SU-DHL-6 (cell line): ENCODE results near the gene ECT2.

Experiments used
- H2AFZ ChIP-seq: fragments of 200-600 bp; sonication (generic); 2 replicates; pipeline ENCODE4 v1.6.1; 2014; ENCODE audit warnings: low read depth, mild to moderate bottlenecking, moderate library complexity, mixed read lengths, antibody characterized with exemption, low read length; ENCODE audit not compliant: severe bottlenecking
- H3F3A ChIP-seq: fragments of 200-600 bp; shearing (Covaris generic); 2 replicates; pipeline ENCODE4 v1.6.0; 2016; ENCODE audit warnings: antibody characterized with exemption, mild to moderate bottlenecking; ENCODE audit not compliant: insufficient read depth
- H3K27ac ChIP-seq: fragments of 200-600 bp; sonication (generic); 2 replicates; pipeline ENCODE4 v1.5.1; 2016; ENCODE audit warnings: low read depth, mild to moderate bottlenecking, low read length, moderate library complexity, mixed read lengths
- H3K27me3 ChIP-seq: fragments of 200-600 bp; sonication (generic), shearing (Covaris generic); 2 replicates; pipeline ENCODE4 v1.6.0; 2014; ENCODE audit warnings: mild to moderate bottlenecking, low read length
- H3K36me3 ChIP-seq: fragments of 200-600 bp; sonication (generic); 2 replicates; pipeline ENCODE4 v1.6.1; 2014; ENCODE audit warnings: mild to moderate bottlenecking, low read length, mixed read lengths
- H3K4me2 ChIP-seq: fragments of 300-600, 200-600 bp; shearing (Covaris generic), sonication (generic); 2 replicates; pipeline ENCODE4 v1.6.0; 2014; ENCODE audit warnings: low read length, low read depth, mild to moderate bottlenecking; ENCODE audit not compliant: poor library complexity, severe bottlenecking
- H3K4me3 ChIP-seq: fragments of 200-600 bp; sonication (generic); 2 replicates; pipeline ENCODE4 v1.5.1; 2014; ENCODE audit warnings: antibody characterized with exemption, low read length, mild to moderate bottlenecking, mixed read lengths; ENCODE audit not compliant: insufficient read depth, poor library complexity, severe bottlenecking
- H3K79me2 ChIP-seq: fragments of 200-600 bp; sonication (generic); 2 replicates; pipeline ENCODE4 v1.6.1; 2014; ENCODE audit warnings: mild to moderate bottlenecking, low read length, moderate library complexity; ENCODE audit not compliant: insufficient read depth
- H3K9ac ChIP-seq: fragments of 200-600 bp; sonication (generic); 2 replicates; pipeline ENCODE4 v1.7.0; 2014; ENCODE audit warnings: mild to moderate bottlenecking, low read length
- H3K9me2 ChIP-seq: fragments of 200-600 bp; sonication (generic); replicated peaks from 2 replicates; pipeline ENCODE4 v1.6.1; 2014; ENCODE audit warnings: low read length; ENCODE audit not compliant: insufficient read depth
- H3K9me3 ChIP-seq: fragments of 200-600 bp; sonication (generic); 2 replicates; pipeline ENCODE4 v1.6.1; 2014; ENCODE audit warnings: low read length, mixed read lengths; ENCODE audit not compliant: insufficient read depth
- H4K20me1 ChIP-seq: fragments of 200-600 bp; sonication (generic); 2 replicates; pipeline ENCODE4 v1.6.1; 2014; ENCODE audit warnings: low read depth, mild to moderate bottlenecking, antibody characterized with exemption, low read length, moderate library complexity, mixed read lengths
- CTCF ChIP-seq: fragments of 200-600 bp; sonication (generic); IDR thresholded peaks from one replicate; pipeline ENCODE4 v1.5.1; 2017; ENCODE audit warnings: antibody characterized with exemption, mild to moderate bottlenecking, low read length, moderate library complexity; ENCODE audit not compliant: insufficient read depth, poor library complexity, severe bottlenecking
- EZH2phosphoT487 ChIP-seq: fragments of 200-600 bp; sonication (generic), shearing (Covaris generic); conservative IDR thresholded peaks from 2 replicates; pipeline ENCODE4 v1.6.1; 2018; ENCODE audit warnings: mild to moderate bottlenecking, antibody characterized with exemption, low read length, moderate library complexity, mixed read lengths

Gene ECT2

GRCh38 chr3:172726380-172726779, 24.1 kb upstream of the ECT2 start:
- no peak overlapping the region for H3K27ac ChIP-seq
- no peak overlapping the region for H2AFZ ChIP-seq
- TF ChIP-seq EZH2phosphoT487 (no peak), CTCF (no peak)
- no peaks in the 10 kb centered on the region for H3K27me3 ChIP-seq
- no peaks in the 10 kb centered on the region for H4K20me1 ChIP-seq
- no peaks in the 10 kb centered on the region for H3F3A ChIP-seq
- H3K9me3 ChIP-seq = no peaks in the 10 kb centered on the region
- no peaks in the 10 kb centered on the region for H3K36me3 ChIP-seq
- H3K4me2 ChIP-seq = no peak overlapping the region
- no peaks in the 10 kb centered on the region for H3K79me2 ChIP-seq
- H3K4me3 ChIP-seq = no peak overlapping the region
- H3K9ac ChIP-seq = no peak overlapping the region
- H3K9me2 ChIP-seq = no peaks in the 10 kb centered on the region

- H3K27me3 ChIP-seq = no peaks in the 10 kb centered on the region
- H3K9me2 ChIP-seq = no peaks in the 10 kb centered on the region
- H3K9ac ChIP-seq = no peak overlapping the region
- H3K36me3 ChIP-seq = no peaks in the 10 kb centered on the region
- no peak overlapping the region for H2AFZ ChIP-seq
- no peaks in the 10 kb centered on the region for H4K20me1 ChIP-seq
- H3F3A ChIP-seq = no peaks in the 10 kb centered on the region
- no peak overlapping the region for H3K27ac ChIP-seq
- H3K4me3 ChIP-seq = no peak overlapping the region
- no peaks in the 10 kb centered on the region for H3K79me2 ChIP-seq
- H3K4me2 ChIP-seq = no peak overlapping the region
- no peaks in the 10 kb centered on the region for H3K9me3 ChIP-seq
- TF ChIP-seq EZH2phosphoT487 (no peak), CTCF (no peak)
Observed at GRCh38 chr3:172735014-172735413, 15.5 kb upstream of the ECT2 start.

- H3K36me3 ChIP-seq = no peaks in the 10 kb centered on the region
- H3K27ac ChIP-seq = no peak overlapping the region
- no peak overlapping the region for H3K4me3 ChIP-seq
- H3K79me2 ChIP-seq = no peaks in the 10 kb centered on the region
- H3K4me2 ChIP-seq = no peak overlapping the region
- no peaks in the 10 kb centered on the region for H3F3A ChIP-seq
- no peaks in the 10 kb centered on the region for H3K9me2 ChIP-seq
- no peak overlapping the region for H3K9ac ChIP-seq
- TF ChIP-seq EZH2phosphoT487 (no peak), CTCF (no peak)
- no peaks in the 10 kb centered on the region for H3K27me3 ChIP-seq
- H3K9me3 ChIP-seq = no peaks in the 10 kb centered on the region
- no peak overlapping the region for H2AFZ ChIP-seq
- no peaks in the 10 kb centered on the region for H4K20me1 ChIP-seq
Observed at GRCh38 chr3:172739462-172739861, 11.1 kb upstream of the ECT2 start.
